HL-60/S4 treated with phorbol 12-myristate 13-acetate at 8.2 ng/mL for 4 days and 3 days (cell line): Measurements from ENCODE around the gene CLCA1.

Experiments used
- in situ Hi-C: fragments of 300-500 bp; cut with MboI; formaldehyde crosslinking; loops from 2 replicates; pipeline ENCODE4 v1.15.0; 2022; ENCODE audit warnings: low sequenced_read_pairs

The CLCA1 gene

GRCh38 chr1:86541859-86542258 is 73.1 kb downstream of the CLCA1 start:
- in situ Hi-C loops = no loop called here

GRCh38 chr1:86542631-86543030 is 73.9 kb downstream of the CLCA1 start:
- in situ Hi-C loops = no loop called here

GRCh38 chr1:86546787-86547221 is 78.1 kb downstream of the CLCA1 start, which contains the start of gene CLCA4:
Gene CLCA4, plus strand, starts transcription at chr1:86547078. Its CDS starts 42 bp downstream, at chr1:86547120.
- in situ Hi-C loops = no loop called here

GRCh38 chr1:86548839-86549238 is 80.1 kb downstream of the CLCA1 start:
- in situ Hi-C loops = no loop called here
